Esophagus (tissue), 2 donors: Measurements from ENCODE around the gene APBA2. TPM values are rescaled to one million over a fixed set of nuclear protein-coding genes. Genes with fewer than 3 reads are reported as not detected.

Source experiments
- H3K27ac ChIP-seq, 2 donors: one replicate each; pipeline ENCODE4 v1.5.1; 2013; ENCODE audit warnings: low read depth in 2 of 2, mild to moderate bottlenecking in 2 of 2, inconsistent platforms in 1 of 2, low read length in 1 of 2, moderate library complexity in 1 of 2
- H3K27me3 ChIP-seq, 2 donors: one replicate each; pipeline ENCODE4 v1.6.1; 2013; ENCODE audit warnings: low read length in 2 of 2, control low read depth in 1 of 2, mild to moderate bottlenecking in 1 of 2; ENCODE audit not compliant: insufficient read depth in 2 of 2, control insufficient read depth in 1 of 2
- H3K36me3 ChIP-seq, 2 donors: one replicate each; pipeline ENCODE4 v1.6.1; 2013; ENCODE audit warnings: low read length in 1 of 2; ENCODE audit not compliant: control insufficient read depth in 2 of 2, insufficient read depth in 2 of 2
- H3K4me1 ChIP-seq, 2 donors: one replicate each; pipeline ENCODE4 v1.6.1; 2013; ENCODE audit warnings: low read length in 1 of 2; ENCODE audit not compliant: control insufficient read depth in 2 of 2, insufficient read depth in 2 of 2
- H3K4me3 ChIP-seq, 2 donors: one replicate each; pipeline ENCODE4 v1.5.1; 2013; ENCODE audit warnings: low read length in 2 of 2, mild to moderate bottlenecking in 2 of 2, low read depth in 1 of 2, moderate library complexity in 1 of 2
- H3K9me3 ChIP-seq, 2 donors: one replicate each; pipeline ENCODE4 v1.6.1; 2013; ENCODE audit warnings: mild to moderate bottlenecking in 2 of 2, low read depth in 1 of 2, low read length in 1 of 2, moderate library complexity in 1 of 2; ENCODE audit not compliant: control insufficient read depth in 2 of 2, insufficient read depth in 1 of 2
- WGBS, 2 donors: extraction: QIAGEN DNeasy Blood & Tissue Kit; methylation state at CpG; one replicate each; pipeline ENCODE4 v1.1.7; 2013; 5-methylcytosine and 5-hydroxymethylcytosine counted together
- polyA plus RNA-seq, 2 donors: library from polyadenylated mRNA; stranded (reverse); fragments of 200-250 nt; gene quantifications; one replicate each; pipeline ENCODE4 v1.2.3, GENCODE V29; 2013
- donor health status: healthy with polysubstance abuse.
- donor health status: Bipolar disorder and iron deficiency.

The APBA2 gene
- polyA plus RNA-seq, 2 donors, result 0.77 to 1.7 TPM

DNA sequence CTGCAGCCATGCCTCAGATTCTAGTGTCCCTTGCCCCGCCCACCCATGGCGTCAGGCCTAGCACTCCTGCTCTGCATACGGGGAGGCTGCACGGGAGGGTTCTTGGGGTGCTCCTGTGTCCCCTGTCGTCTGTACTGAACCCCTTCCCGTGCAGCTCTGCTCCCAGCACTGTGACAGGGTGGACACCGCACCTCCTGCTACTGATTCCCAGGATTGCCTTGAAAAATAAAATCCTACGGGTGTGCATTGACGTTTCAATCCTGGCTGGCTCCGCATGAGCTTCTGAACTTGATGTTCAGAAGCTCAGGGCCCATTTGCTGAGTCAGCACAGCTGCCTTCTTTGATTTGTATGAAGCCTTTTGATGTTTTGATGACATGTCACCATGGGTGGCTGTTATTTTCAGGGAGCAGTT lies 176.4 kb downstream of the APBA2 start:
- Histone ChIP-seq H3K36me3 (no peaks in the 10 kb centered on the region), H3K9me3 (peaks cover 0 to 7% of the 10 kb centered on the region in 2 donors), H3K27ac (no peak overlapping the region), H3K27me3 (no peaks in the 10 kb centered on the region), H3K4me3 (no peak overlapping the region), H3K4me1 (no peaks in the 10 kb centered on the region)
- WGBS, 2 donors, result 64 to 65% methylated on average over 10 of the region's 10 CpGs

DNA sequence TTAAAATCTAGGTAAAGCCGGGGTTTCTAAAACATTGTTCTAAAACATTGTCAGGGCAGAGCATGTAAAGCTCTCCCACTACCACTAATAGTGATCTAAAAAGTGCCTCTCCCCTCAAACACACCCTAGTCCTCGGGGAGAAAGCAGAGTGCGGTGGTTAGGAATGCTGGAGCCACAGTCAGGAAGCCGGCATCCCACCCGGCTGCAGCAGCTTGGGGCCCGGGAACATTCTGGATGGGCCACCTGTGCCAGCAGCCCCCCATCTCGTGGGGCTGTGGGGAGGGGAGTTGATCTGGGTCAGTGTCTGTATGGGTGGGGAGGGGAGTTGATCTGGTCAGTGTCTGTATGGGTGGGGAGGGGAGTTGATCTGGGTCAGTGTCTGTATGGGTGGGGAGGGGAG lies 176.9 kb downstream of the APBA2 start:
- peaks cover 0 to 7% of the 10 kb centered on the region in 2 donors for H3K9me3 ChIP-seq
- no peaks in the 10 kb centered on the region for H3K36me3 ChIP-seq
- no peak overlapping the region for H3K4me3 ChIP-seq
- H3K27ac ChIP-seq, result no peak overlapping the region
- H3K27me3 ChIP-seq, result no peaks in the 10 kb centered on the region
- WGBS, 2 donors, result 68 to 70% methylated on average over 7 of the region's 7 CpGs
- no peaks in the 10 kb centered on the region for H3K4me1 ChIP-seq

DNA sequence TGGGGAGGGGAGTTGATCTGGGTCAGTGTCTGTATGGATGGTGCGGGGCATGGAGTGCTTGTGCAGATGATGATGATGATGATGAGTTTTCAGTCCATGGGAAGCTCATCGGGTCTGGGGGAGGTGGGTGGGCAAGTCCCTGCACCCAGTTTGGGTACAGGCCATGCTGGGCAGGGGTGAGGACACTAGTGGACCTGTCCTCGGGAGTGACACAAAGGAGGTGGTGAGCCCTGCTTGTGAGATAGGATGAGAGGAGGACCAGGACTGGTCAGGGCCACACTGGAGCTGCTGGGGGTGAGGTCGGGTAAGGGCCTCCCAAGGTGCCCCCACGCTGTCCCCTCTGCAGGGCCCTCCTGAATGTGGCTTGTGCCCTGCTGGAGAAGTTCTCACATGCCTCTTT lies 177.9 kb downstream of the APBA2 start:
- H3K27ac ChIP-seq, result no peak overlapping the region
- 86 to 88% methylated on average over 4 to 5 of the region's 5 CpGs for WGBS, 2 donors
- H3K4me3 ChIP-seq, result no peak overlapping the region
- H3K4me1 ChIP-seq, result no peaks in the 10 kb centered on the region
- no peaks in the 10 kb centered on the region for H3K27me3 ChIP-seq
- peaks cover 0 to 7% of the 10 kb centered on the region in 2 donors for H3K9me3 ChIP-seq
- H3K36me3 ChIP-seq, result no peaks in the 10 kb centered on the region

- Histone ChIP-seq H3K27ac (no peak overlapping the region), H3K9me3 (peaks cover 0 to 7% of the 10 kb centered on the region in 2 donors), H3K27me3 (no peaks in the 10 kb centered on the region), H3K4me3 (no peak overlapping the region), H3K36me3 (no peaks in the 10 kb centered on the region), H3K4me1 (no peaks in the 10 kb centered on the region)
- 56 to 69% methylated on average over 8 of the region's 8 CpGs for WGBS, 2 donors
These were observed 178.5 kb downstream of the APBA2 start for GRCh38 chr15:29064290-29064689.

GRCh38 chr15:29064731-29065130 lies 179.0 kb downstream of the APBA2 start:
- no peaks in the 10 kb centered on the region for H3K36me3 ChIP-seq
- H3K9me3 ChIP-seq, result peaks cover 0 to 5% of the 10 kb centered on the region in 2 donors
- no peak overlapping the region for H3K27ac ChIP-seq
- H3K27me3 ChIP-seq, result no peaks in the 10 kb centered on the region
- 92 to 94% methylated on average over 7 to 8 of the region's 8 CpGs for WGBS, 2 donors
- no peak overlapping the region for H3K4me3 ChIP-seq
- H3K4me1 ChIP-seq, result no peaks in the 10 kb centered on the region

- Histone ChIP-seq H3K27me3 (no peaks in the 10 kb centered on the region), H3K27ac (no peak overlapping the region), H3K4me3 (no peak overlapping the region), H3K36me3 (no peaks in the 10 kb centered on the region), H3K4me1 (no peaks in the 10 kb centered on the region), H3K9me3 (no peaks in the 10 kb centered on the region)
- WGBS, 2 donors, result 76 to 80% methylated on average over 5 of the region's 5 CpGs
These were observed 179.8 kb downstream of the APBA2 start for GRCh38 chr15:29065571-29065970.

GRCh38 chr15:29066310-29066709 lies 180.5 kb downstream of the APBA2 start:
- H3K27me3 ChIP-seq, result no peaks in the 10 kb centered on the region
- no peak overlapping the region for H3K27ac ChIP-seq
- no peak overlapping the region for H3K4me3 ChIP-seq
- no peaks in the 10 kb centered on the region for H3K9me3 ChIP-seq
- no peaks in the 10 kb centered on the region for H3K36me3 ChIP-seq
- 76 to 83% methylated on average over 5 of the region's 5 CpGs for WGBS, 2 donors
- H3K4me1 ChIP-seq, result no peaks in the 10 kb centered on the region

GRCh38 chr15:29066838-29067237 lies 181.1 kb downstream of the APBA2 start:
- WGBS, 2 donors, result 84 to 87% methylated on average over 2 of the region's 2 CpGs
- no peaks in the 10 kb centered on the region for H3K27me3 ChIP-seq
- H3K36me3 ChIP-seq, result no peaks in the 10 kb centered on the region
- no peak overlapping the region for H3K4me3 ChIP-seq
- no peaks in the 10 kb centered on the region for H3K9me3 ChIP-seq
- no peaks in the 10 kb centered on the region for H3K4me1 ChIP-seq
- H3K27ac ChIP-seq, result no peak overlapping the region

GRCh38 chr15:29067949-29068348 lies 182.2 kb downstream of the APBA2 start:
- Histone ChIP-seq H3K9me3 (no peaks in the 10 kb centered on the region), H3K4me1 (no peaks in the 10 kb centered on the region), H3K36me3 (no peaks in the 10 kb centered on the region), H3K27me3 (no peaks in the 10 kb centered on the region), H3K4me3 (no peak overlapping the region), H3K27ac (no peak overlapping the region)
- 58 to 63% methylated on average over 7 of the region's 7 CpGs for WGBS, 2 donors

GRCh38 chr15:29070471-29071231 lies 184.9 kb downstream of the APBA2 start:
- Histone ChIP-seq H3K9me3 (no peaks in the 10 kb centered on the region), H3K4me1 (no peaks in the 10 kb centered on the region), H3K4me3 (no peak overlapping the region), H3K27ac (no peak overlapping the region), H3K27me3 (no peaks in the 10 kb centered on the region), H3K36me3 (no peaks in the 10 kb centered on the region)
- WGBS, 2 donors, result 72 to 77% methylated on average over 17 of the region's 17 CpGs
